ENCODE data around the gene AQP6.
A peak's percentile ranks its signal among the peaks of the same experiment; 100 is the strongest.

The AQP6 gene

GRCh38 chr12:49956663-49957569 is 15.8 kb upstream of the AQP6 start:
- DNase-seq (ENCODE audit: low spot score) = no peak

GRCh38 chr12:49957570-49957967 is 15.2 kb upstream of the AQP6 start:
- DNase-seq (ENCODE audit: low spot score) = no peak

GRCh38 chr12:49959685-49960473 is 12.9 kb upstream of the AQP6 start:
- DNase-seq (ENCODE audit: low spot score) = no peak

DNA sequence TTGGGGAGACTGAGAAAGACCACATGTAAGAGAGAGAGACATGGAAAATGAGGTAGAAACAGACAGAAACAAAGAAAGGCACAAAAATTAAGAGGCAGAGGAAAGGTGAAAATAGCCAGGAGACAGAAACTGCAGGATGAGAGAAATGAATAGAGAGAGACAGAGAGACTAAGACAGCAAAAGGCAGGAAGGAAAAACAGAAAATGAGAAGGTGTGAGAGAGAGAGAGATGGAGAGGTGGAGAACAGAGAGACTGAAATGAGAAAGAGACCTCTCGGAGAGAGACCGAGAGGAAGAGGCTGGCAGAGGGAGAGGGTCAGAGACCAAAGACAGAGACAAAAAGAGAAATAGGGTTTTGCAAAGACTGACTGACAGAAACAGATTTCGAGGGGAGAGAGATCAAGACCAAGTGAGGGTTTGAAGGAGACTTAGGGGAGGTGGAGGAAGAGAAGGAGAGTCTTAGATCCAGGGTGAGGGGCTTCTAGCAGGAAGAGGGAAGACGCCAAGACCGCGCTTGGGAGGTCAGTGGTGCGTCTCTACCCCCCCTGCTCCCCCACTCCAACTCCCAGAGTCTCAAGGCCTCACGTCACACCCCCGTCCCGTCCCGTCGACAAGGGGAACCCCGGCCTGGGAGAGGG is 12.2 kb upstream of the AQP6 start:
- no peak for DNase-seq (ENCODE audit: low spot score)

DNA sequence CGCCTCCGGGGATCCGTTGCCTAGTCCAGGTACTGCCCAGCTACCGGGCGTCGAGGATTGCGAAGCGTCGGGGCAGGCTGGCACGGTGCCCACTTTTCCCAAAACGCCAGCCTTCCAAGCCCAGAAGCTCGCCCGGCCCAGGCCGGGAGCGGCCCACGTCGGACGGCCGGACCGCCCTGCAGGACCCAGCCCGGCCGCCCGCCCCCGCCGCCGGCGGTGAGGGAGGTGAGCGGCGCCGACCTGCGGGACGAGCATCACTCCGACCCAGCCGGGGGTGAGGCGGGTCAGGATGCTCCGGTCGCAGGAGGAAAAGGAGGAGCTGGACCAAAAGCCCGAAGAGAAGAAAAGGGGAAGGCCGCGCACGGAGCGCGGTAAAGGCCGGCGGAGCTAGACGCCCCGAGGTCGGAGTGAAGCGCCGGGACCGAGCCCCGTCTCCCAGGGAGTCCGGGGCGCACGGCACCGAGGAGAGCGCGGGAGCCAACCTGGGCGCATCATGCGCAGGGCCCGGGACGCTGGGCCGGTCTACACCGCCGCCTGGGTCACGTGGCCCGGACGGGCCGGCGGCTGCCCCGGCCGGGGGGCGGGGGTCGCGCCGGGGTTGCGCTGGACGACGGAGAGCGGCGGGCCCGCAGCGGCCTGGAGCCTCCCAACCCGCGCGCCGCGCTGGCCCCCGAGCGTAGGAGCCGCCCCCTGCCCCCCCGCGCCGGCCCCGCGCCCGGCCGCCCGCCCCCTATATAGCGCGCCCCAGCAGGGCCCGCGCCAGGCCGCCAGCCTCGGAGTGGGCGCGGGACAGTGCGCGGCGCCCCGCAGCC is 11.4 kb upstream of the AQP6 start, which contains the start of gene AQP5:
Gene AQP5, plus strand, starts transcription at position 762 of the 812 bp plus-strand sequence. CDS start 146 bp downstream, outside the sequence.
- no peak for DNase-seq (ENCODE audit: low spot score)

DNA sequence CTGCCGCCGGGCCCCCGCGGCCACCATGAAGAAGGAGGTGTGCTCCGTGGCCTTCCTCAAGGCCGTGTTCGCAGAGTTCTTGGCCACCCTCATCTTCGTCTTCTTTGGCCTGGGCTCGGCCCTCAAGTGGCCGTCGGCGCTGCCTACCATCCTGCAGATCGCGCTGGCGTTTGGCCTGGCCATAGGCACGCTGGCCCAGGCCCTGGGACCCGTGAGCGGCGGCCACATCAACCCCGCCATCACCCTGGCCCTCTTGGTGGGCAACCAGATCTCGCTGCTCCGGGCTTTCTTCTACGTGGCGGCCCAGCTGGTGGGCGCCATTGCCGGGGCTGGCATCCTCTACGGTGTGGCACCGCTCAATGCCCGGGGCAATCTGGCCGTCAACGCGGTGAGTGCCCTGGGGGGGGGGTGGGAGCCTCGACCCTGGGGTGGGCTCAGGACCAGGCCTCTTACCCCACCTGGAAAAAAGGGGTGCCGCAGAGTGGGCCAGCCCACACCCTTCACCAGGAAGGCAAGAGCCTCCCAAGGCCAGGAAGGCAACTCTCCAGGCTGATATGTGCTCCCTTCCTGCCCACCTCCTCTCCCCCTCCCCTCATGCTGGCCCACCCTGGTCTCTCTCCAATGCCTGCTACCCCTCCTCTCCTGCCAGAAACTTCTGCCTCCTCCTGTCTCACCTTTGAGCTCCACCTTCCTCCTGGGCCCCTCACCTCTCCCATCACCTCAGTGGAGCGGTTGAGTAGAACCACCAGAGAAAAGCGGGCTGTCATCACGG is 10.6 kb upstream of the AQP6 start:
- DNase-seq (ENCODE audit: low spot score) = no peak

DNA sequence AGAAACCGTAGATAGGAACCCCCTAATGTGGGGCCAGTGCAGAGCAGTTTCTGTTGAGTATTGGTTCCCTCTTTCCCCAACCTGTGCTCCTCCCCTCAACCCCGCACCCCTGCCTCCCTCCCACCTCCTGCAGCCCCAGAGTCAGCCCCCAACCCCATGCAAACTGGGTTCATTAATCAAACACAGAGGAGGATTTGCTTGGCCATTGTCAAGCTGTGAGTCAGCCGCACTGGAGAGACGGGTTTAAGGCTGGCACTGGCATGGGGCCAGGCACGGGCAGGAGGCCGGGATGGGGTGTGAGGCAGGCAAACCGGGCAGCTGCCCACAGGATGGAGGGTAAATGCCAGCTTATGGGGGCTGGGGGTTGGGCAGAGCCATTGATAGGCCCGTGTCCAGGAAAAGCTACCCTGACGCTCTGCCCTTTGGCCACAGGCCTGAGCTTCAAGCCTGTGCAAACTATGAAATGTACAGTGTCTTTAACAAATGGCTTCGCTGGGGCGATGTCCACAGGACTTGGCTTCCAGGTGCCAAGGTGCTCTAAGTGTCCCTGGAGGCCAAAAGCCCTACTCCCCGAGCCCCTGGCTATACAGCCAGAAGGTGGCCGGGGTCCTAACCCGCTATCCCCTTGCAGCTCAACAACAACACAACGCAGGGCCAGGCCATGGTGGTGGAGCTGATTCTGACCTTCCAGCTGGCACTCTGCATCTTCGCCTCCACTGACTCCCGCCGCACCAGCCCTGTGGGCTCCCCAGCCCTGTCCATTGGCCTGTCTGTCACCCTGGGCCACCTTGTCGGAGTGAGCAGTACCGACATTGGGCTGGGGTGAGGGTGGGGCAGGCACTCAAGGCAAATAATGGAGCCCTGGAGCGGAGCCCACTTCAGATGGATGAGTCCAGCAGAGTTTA is 9.6 kb upstream of the AQP6 start:
- peak; percentile 59 for DNase-seq (ENCODE audit: low spot score)

DNA sequence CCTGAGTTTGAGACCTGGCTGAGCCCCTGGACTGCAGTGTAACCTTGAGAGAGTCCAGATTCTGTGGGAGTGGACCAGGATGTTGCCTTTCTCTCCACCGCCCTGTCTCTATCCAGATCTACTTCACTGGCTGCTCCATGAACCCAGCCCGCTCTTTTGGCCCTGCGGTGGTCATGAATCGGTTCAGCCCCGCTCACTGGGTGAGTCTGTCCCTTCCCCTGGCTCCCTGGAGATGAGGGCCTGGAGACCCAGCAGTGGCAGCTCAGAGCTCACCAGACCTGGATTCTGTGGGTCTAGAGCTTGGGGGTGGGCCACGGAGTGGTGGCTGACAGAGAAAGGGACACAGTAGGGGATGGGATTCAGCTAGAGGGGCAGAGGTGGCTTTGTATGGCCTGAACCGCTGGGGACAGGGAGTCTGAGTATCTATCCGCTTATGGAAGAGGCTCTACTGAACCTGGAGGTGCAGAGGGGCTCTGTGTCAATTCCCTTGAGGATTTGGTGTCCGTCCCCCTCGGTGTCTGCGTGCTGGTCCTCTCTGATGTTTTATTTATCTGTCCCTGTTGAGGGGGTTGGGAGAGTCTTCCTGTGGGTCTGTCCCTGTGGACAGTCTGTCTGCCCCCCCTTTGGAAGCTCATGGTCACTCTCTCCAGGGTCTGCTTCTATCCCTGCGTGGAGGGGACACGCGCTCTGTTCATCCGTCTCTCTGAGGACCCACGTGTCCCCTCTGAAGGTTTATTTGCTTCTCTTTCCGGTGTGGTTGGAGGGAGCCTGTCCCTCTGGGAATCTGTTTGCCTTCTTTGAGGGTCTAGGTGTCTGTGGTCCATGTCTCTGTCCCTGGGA is 8.6 kb upstream of the AQP6 start:
- DNase-seq (ENCODE audit: low spot score) = no peak

DNA sequence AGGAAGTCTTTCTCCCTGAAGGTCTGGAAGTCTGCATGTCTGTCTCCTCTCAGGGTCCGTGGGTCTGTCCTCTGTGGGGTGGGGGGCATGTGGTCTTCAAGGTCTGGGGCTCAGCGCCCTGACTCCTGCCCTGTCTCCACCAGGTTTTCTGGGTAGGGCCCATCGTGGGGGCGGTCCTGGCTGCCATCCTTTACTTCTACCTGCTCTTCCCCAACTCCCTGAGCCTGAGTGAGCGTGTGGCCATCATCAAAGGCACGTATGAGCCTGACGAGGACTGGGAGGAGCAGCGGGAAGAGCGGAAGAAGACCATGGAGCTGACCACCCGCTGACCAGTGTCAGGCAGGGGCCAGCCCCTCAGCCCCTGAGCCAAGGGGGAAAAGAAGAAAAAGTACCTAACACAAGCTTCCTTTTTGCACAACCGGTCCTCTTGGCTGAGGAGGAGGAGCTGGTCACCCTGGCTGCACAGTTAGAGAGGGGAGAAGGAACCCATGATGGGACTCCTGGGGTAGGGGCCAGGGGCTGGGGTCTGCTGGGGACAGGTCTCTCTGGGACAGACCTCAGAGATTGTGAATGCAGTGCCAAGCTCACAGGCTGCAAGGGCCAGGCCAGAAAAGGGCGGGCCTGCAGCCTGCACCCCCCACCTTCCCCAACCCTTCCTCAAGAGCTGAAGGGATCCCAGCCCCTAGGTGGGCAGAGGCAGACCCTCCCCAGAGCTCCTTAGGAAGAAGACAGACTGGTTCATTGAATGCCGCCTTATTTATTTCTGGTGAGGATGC is 7.7 kb upstream of the AQP6 start:
- DNase-seq (ENCODE audit: low spot score) = no peak

DNA sequence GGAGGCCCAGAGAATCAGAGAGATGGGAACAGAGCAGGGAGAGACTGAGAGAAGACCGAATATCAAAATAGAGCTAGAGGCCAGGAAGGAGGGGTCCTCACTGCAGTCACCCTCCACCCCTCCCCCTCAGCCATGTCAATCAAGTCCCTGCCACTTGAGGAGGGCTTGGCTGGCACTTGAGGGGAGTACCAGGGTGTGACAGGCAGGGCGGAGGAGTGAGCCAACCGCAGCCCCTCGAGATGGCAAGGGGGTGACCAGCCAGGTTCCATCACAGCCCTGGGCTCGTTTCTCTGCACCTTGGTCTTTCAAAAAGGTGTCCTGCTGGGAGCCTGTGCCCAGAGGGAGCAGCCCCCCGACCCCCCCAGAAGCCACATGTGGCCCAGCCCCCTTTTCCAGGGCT is 6.9 kb upstream of the AQP6 start:
- DNase-seq (ENCODE audit: low spot score) = no peak

DNA sequence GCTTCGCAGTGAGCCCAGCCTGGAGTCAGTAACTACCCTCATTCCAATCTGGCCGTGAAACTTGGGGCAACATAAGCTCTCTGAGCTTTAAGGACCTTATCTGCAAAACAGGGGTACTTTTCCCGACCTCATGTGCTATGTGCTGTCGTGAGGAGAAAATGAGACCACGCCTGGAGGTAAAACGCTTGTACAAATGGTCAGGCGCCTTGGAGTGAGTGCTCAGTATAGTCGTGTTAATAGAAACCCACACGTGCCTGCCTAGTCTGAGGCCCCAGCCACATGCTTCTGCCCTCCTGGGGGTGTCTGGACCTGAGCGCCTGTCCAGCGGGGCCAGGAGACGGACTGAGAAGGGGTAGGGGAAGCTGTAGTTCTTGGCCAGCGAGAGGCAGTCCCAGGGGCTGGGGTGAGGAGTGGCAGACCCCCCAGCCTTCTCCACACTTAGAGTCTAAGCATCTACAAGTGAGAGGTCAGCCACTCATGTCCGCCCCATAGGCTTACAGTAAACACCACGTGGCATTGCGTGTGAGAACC is 6.2 kb upstream of the AQP6 start:
- DNase-seq (ENCODE audit: low spot score) = no peak

GRCh38 chr12:49967042-49967776 is 5.5 kb upstream of the AQP6 start:
- DNase-seq (ENCODE audit: low spot score) = peak; percentile 98

- DNase-seq (ENCODE audit: low spot score) = no peak
Observed at GRCh38 chr12:49967777-49968250, 4.9 kb upstream of the AQP6 start.

GRCh38 chr12:49968471-49968870 is 4.3 kb upstream of the AQP6 start:
- no peak for DNase-seq (ENCODE audit: low spot score)

- no peak for DNase-seq (ENCODE audit: low spot score)
Observed at GRCh38 chr12:49969027-49969426, 3.7 kb upstream of the AQP6 start.

- DNase-seq (ENCODE audit: low spot score) = no peak
Observed at GRCh38 chr12:49969651-49970429, 2.9 kb upstream of the AQP6 start.

Data from HuH-7.5 (cell line).